ENCODE measurements around the gene DMD.

The DMD gene

DNA sequence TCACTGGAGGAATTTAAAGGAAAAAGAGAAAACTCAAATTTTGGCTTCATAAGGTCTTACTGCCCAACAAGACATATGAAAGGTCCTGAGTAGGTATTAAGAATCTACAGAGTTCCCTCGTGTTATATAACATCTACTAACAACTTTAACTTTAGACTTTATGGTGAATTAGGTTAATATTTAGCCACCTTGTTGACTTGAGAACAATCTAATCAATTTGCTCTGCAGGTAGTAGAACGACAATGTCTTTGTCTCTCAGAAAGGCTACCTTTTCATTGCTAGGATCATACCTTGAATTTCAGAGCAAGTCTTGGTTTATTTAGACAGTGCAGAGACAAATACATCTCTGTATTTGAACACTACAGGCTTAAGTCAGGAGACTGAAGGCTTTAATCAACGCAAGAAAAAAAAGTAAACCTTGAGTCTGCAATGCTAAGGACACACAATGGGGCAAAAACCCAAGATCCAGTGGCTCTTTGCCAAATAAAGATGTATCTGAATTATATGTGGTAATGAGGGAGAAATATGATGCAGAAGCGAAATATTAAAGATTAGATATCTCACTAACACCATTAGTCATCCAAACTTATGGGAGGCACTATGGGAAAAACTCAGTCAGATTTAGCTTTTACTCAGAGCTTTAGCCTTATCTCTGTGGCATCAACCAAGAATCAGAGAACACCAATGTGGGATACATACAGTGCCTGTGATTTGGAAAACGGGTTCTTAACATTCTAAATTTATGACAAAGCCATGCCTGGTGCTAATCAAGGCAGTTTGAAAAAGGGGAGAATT lies 2045.9 kb downstream of the DMD start:
- TF ChIP-seq CTCF (IDR thresholded peaks at IDR 0.05; ENCODE audit: unreplicated experiment in 3 of 3) = no peak
- no peaks in the 10 kb centered on the region for H3K27me3 Mint-ChIP-seq (ENCODE audit: low read depth)
- H3K36me3 Mint-ChIP-seq (ENCODE audit: low read depth) = peaks cover 41% of the 10 kb centered on the region

GRCh38 chrX:31154946-31155345 lies 2056.4 kb downstream of the DMD start:
- H3K27me3 Mint-ChIP-seq (ENCODE audit: low read depth) = no peaks in the 10 kb centered on the region
- no peak for TF ChIP-seq CTCF (IDR thresholded peaks at IDR 0.05; ENCODE audit: unreplicated experiment in 3 of 3)

More for the DNA sequence above, 2045.9 kb downstream of the DMD start:
- Mint-ChIP-seq H3K9me3 (peaks cover 13% of the 10 kb centered on the region), H3K4me3 (no peak overlapping the region), H3K4me1 (no peaks in the 10 kb centered on the region), H3K27ac (no peak overlapping the region)

DNA sequence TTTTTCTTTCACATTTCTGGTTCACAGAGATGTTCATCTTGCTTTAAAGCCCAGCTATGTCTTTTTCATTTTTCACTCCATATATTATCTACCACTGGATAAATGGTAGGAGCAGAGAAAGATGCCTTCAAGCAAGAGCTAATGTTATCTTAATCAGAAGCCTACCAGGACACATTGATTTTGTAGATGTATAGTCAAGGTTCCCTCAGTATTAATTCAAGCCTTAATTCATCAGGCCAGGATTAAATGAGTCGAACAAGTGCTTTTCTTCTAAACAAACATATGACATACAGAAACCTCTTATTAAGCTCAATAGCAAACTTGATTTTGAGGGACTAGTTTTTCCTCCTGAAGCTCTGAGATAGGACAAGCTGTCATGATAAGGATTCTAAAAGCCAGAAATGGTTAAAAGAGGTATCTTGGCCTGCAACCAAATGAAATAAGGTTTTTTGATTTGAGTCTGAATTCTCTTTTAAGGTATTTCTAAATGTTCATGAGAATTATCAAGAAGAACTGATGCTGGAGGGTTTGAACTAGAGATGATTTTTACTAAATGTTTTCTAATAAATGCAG lies 2057.8 kb downstream of the DMD start:
- TF ChIP-seq CTCF (IDR thresholded peaks at IDR 0.05; ENCODE audit: unreplicated experiment in 3 of 3) = no peak
- no peaks in the 10 kb centered on the region for H3K27me3 Mint-ChIP-seq (ENCODE audit: low read depth)
- H3K9me3 Mint-ChIP-seq = peaks cover 6% of the 10 kb centered on the region
- H3K27ac Mint-ChIP-seq = no peak overlapping the region
- no peak overlapping the region for H3K4me3 Mint-ChIP-seq
- no peaks in the 10 kb centered on the region for H3K4me1 Mint-ChIP-seq
- peaks cover 10% of the 10 kb centered on the region for H3K36me3 Mint-ChIP-seq (ENCODE audit: low read depth)

More at GRCh38 chrX:31154946-31155345, 2056.4 kb downstream of the DMD start:
- Mint-ChIP-seq H3K4me3 (no peak overlapping the region), H3K9me3 (peaks cover 6% of the 10 kb centered on the region), H3K36me3 (ENCODE audit: low read depth) (peaks cover 10% of the 10 kb centered on the region), H3K27ac (no peak overlapping the region), H3K4me1 (no peaks in the 10 kb centered on the region)

DNA sequence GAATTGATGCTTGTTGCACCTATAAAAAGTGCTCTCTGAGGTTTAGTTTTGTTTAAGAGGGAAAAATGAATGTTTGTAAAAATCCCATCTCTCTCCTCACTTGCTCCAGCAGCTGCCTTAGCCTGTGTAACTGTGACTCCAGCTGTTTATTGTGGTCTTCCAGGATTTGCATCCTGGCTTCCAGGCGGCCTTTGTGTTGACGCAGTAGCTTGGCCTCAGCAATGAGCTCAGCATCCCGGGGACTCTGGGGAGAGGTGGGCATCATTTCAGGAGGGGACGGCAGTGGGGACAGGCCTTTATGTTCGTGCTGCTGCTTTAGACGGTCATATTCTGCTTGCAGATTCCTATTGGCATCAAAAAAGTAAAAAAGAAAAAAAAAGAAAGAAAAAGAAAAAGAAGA lies 2064.2 kb downstream of the DMD start:
- no peak for TF ChIP-seq CTCF (IDR thresholded peaks at IDR 0.05; ENCODE audit: unreplicated experiment in 3 of 3)
- no peaks in the 10 kb centered on the region for H3K4me1 Mint-ChIP-seq
- peaks cover 21% of the 10 kb centered on the region for H3K36me3 Mint-ChIP-seq (ENCODE audit: low read depth)
- H3K4me3 Mint-ChIP-seq = no peak overlapping the region
- H3K27ac Mint-ChIP-seq = no peak overlapping the region
- H3K27me3 Mint-ChIP-seq (ENCODE audit: low read depth) = peaks cover 4% of the 10 kb centered on the region
- H3K9me3 Mint-ChIP-seq = no peaks in the 10 kb centered on the region

GRCh38 chrX:31139961-31140360 lies 2071.4 kb downstream of the DMD start:
- no peak overlapping the region for H3K4me3 Mint-ChIP-seq
- no peak overlapping the region for H3K27ac Mint-ChIP-seq

More at GRCh38 chrX:31139961-31140360, 2071.4 kb downstream of the DMD start:
- Mint-ChIP-seq H3K27me3 (ENCODE audit: low read depth) (peaks cover 4% of the 10 kb centered on the region), H3K36me3 (ENCODE audit: low read depth) (peaks cover 44% of the 10 kb centered on the region), H3K4me1 (no peaks in the 10 kb centered on the region), H3K9me3 (peaks cover 17% of the 10 kb centered on the region)
- no peak for TF ChIP-seq CTCF (IDR thresholded peaks at IDR 0.05; ENCODE audit: unreplicated experiment in 3 of 3)
